Measurements from ENCODE around the gene GPC2.

The GPC2 gene

GRCh38 chr7:100127866-100128636 is 49.1 kb downstream of the GPC2 start:
- Mint-ChIP-seq H3K9me3 (no peaks in the 10 kb centered on the region), H3K36me3 (peaks cover 29% of the 10 kb centered on the region), H3K4me3 (peak overlapping the region; percentile 95), H3K4me1 (peaks cover 26% of the 10 kb centered on the region), H3K27ac (peak overlapping the region; percentile 61)
- peak in 1 of 2 donors; percentile 63 for DNase-seq (ENCODE audit: low spot score in 2 of 2)
- ATAC-seq, result peak; percentile 9

- DNase-seq (ENCODE audit: low spot score in 2 of 2) (peak; percentile 85 to 98), ATAC-seq (peak; percentile 89)
- H3K9me3 Mint-ChIP-seq, result no peaks in the 10 kb centered on the region
- peak within 1 kb of the TSS; percentile 96 for H3K27ac Mint-ChIP-seq
- peaks cover 37% of the 10 kb centered on the region for H3K36me3 Mint-ChIP-seq
- H3K4me1 Mint-ChIP-seq, result peaks cover 26% of the 10 kb centered on the region
- H3K4me3 Mint-ChIP-seq, result peak within 1 kb of the TSS; percentile 95
These were observed 50.0 kb downstream of the GPC2 start, which contains the start of gene MBLAC1 for GRCh38 chr7:100126931-100127865. Gene MBLAC1, plus strand, starts transcription at chr7:100126967. Its CDS starts 429 bp downstream, at chr7:100127396.

GRCh38 chr7:100126239-100126930 is 50.8 kb downstream of the GPC2 start:
- peaks cover 37% of the 10 kb centered on the region for H3K36me3 Mint-ChIP-seq
- H3K4me3 Mint-ChIP-seq, result peak overlapping the region; percentile 95
- peaks cover 20% of the 10 kb centered on the region for H3K4me1 Mint-ChIP-seq
- no peaks in the 10 kb centered on the region for H3K9me3 Mint-ChIP-seq
- no peak for DNase-seq (ENCODE audit: low spot score in 2 of 2)
- peak overlapping the region; percentile 96 for H3K27ac Mint-ChIP-seq
- ATAC-seq, result no peak

GRCh38 chr7:100124301-100125230 is 52.6 kb downstream of the GPC2 start:
- ATAC-seq (no peak), DNase-seq (ENCODE audit: low spot score in 2 of 2) (no peak)
- peak overlapping the region; percentile 95 for H3K4me3 Mint-ChIP-seq
- peaks cover 28% of the 10 kb centered on the region for H3K4me1 Mint-ChIP-seq
- H3K36me3 Mint-ChIP-seq, result peaks cover 35% of the 10 kb centered on the region
- H3K9me3 Mint-ChIP-seq, result no peaks in the 10 kb centered on the region
- peak overlapping the region; percentile 96 for H3K27ac Mint-ChIP-seq

- Mint-ChIP-seq H3K36me3 (peaks cover 46% of the 10 kb centered on the region), H3K9me3 (no peaks in the 10 kb centered on the region), H3K27ac (peak overlapping the region; percentile 72), H3K4me3 (no peak overlapping the region), H3K4me1 (peaks cover 29% of the 10 kb centered on the region)
- ATAC-seq (no peak), DNase-seq (ENCODE audit: low spot score in 2 of 2) (no peak)
These were observed 54.6 kb downstream of the GPC2 start for GRCh38 chr7:100122568-100122967.

- Mint-ChIP-seq H3K36me3 (peaks cover 43% of the 10 kb centered on the region), H3K4me3 (no peak overlapping the region)
- no peak for DNase-seq (ENCODE audit: low spot score in 2 of 2)
These were observed 55.1 kb downstream of the GPC2 start for GRCh38 chr7:100122067-100122466.

GRCh38 chr7:100120733-100121036 is 56.5 kb downstream of the GPC2 start:
- peak overlapping the region; percentile 100 for H3K27ac Mint-ChIP-seq
- peak overlapping the region; percentile 97 for H3K4me3 Mint-ChIP-seq
- H3K36me3 Mint-ChIP-seq, result peaks cover 30% of the 10 kb centered on the region
- ATAC-seq (no peak), DNase-seq (ENCODE audit: low spot score in 2 of 2) (no peak)
- H3K9me3 Mint-ChIP-seq, result no peaks in the 10 kb centered on the region
- H3K4me1 Mint-ChIP-seq, result peaks cover 36% of the 10 kb centered on the region

More at GRCh38 chr7:100122067-100122466, 55.1 kb downstream of the GPC2 start:
- no peak for ATAC-seq
- Mint-ChIP-seq H3K4me1 (peaks cover 29% of the 10 kb centered on the region), H3K9me3 (no peaks in the 10 kb centered on the region), H3K27ac (no peak overlapping the region)

- Mint-ChIP-seq H3K4me1 (peaks cover 36% of the 10 kb centered on the region), H3K36me3 (peaks cover 29% of the 10 kb centered on the region), H3K27ac (peak overlapping the region; percentile 100), H3K4me3 (peak overlapping the region; percentile 97), H3K9me3 (no peaks in the 10 kb centered on the region)
- peak; percentile 77 for ATAC-seq
- DNase-seq (ENCODE audit: low spot score in 2 of 2), result peak in 1 of 2 donors; percentile 49
These were observed 57.0 kb downstream of the GPC2 start for GRCh38 chr7:100119970-100120732.
